Keratinocyte (primary cell): ENCODE measurements around the gene B3GALT4. TPM values are rescaled to one million over a fixed set of nuclear protein-coding genes. Genes with fewer than 3 reads are reported as not detected.

ENCODE experiments used
- DNase-seq: peaks from one replicate; pipeline ENCODE4 v3.0.0-alpha.2; 2011; ENCODE audit warnings: low read depth, missing footprints, low spot score
- FAIRE-seq: peaks from 2 replicates; lab custom pipeline; 2011; peaks lifted over from hg19 to GRCh38; lab: Jason Lieb, UNC
- H2AFZ ChIP-seq: 2 replicates; pipeline ENCODE4 v1.6.0; 2012; ENCODE audit warnings: low read length, control low read depth, inconsistent platforms; ENCODE audit not compliant: control insufficient read depth
- H3K27ac ChIP-seq: 2 replicates; pipeline ENCODE4 v1.5.1; 2011; ENCODE audit warnings: low read length; ENCODE audit not compliant: control insufficient read depth, insufficient read depth
- H3K27me3 ChIP-seq: 3 replicates; pipeline ENCODE4 v1.6.0; 2011; ENCODE audit warnings: low read length; ENCODE audit not compliant: control insufficient read depth, insufficient read depth; ENCODE audit errors: extremely low read depth
- H3K36me3 ChIP-seq, 2 experiments: 2 replicates in 1 of 2; 3 replicates in 1 of 2; pipeline ENCODE4 v1.5.1; 2011; ENCODE audit warnings: low read length in 2 of 2, mild to moderate bottlenecking in 1 of 2; ENCODE audit not compliant: control insufficient read depth in 2 of 2, insufficient read depth in 2 of 2; ENCODE audit errors: extremely low read depth in 1 of 2
- H3K4me1 ChIP-seq: 3 replicates; pipeline ENCODE4 v1.5.1; 2011; ENCODE audit warnings: low read length; ENCODE audit not compliant: control insufficient read depth, insufficient read depth; ENCODE audit errors: extremely low read depth
- H3K4me2 ChIP-seq: 3 replicates; pipeline ENCODE4 v1.6.0; 2011; ENCODE audit warnings: low read depth, low read length; ENCODE audit not compliant: control insufficient read depth, insufficient read depth; ENCODE audit errors: extremely low read depth
- H3K4me3 ChIP-seq, 3 experiments: fragments of 200-600 bp in 1 of 3; sonication (generic) in 1 of 3; 2 replicates in 2 of 3; 3 replicates in 1 of 3; pipeline ENCODE4 v1.5.1; 2011 to 2016; ENCODE audit warnings: low read length in 3 of 3, mild to moderate bottlenecking in 3 of 3, control low read depth in 2 of 3, inconsistent platforms in 1 of 3, low read depth in 1 of 3, mixed read lengths in 1 of 3, mixed run types in 1 of 3, moderate library complexity in 1 of 3; ENCODE audit not compliant: control insufficient read depth in 2 of 3, insufficient read depth in 2 of 3; ENCODE audit errors: extremely low read depth in 1 of 3
- H3K79me2 ChIP-seq: 2 replicates; pipeline ENCODE4 v1.6.0; 2012; ENCODE audit warnings: low read length; ENCODE audit not compliant: control insufficient read depth, insufficient read depth
- H3K9ac ChIP-seq: 3 replicates; pipeline ENCODE4 v1.6.0; 2011; ENCODE audit warnings: low read length; ENCODE audit not compliant: control insufficient read depth, insufficient read depth; ENCODE audit errors: extremely low read depth
- H3K9me1 ChIP-seq: 3 replicates; pipeline ENCODE4 v1.6.0; 2011; ENCODE audit warnings: low read length; ENCODE audit not compliant: control insufficient read depth, insufficient read depth; ENCODE audit errors: extremely low read depth
- H3K9me3 ChIP-seq: 2 replicates; pipeline ENCODE4 v1.5.1; 2012; ENCODE audit warnings: low read depth, low read length; ENCODE audit not compliant: control insufficient read depth
- H4K20me1 ChIP-seq: 3 replicates; pipeline ENCODE4 v1.6.0; 2011; ENCODE audit warnings: low read length; ENCODE audit not compliant: control insufficient read depth, insufficient read depth; ENCODE audit errors: extremely low read depth
- EZH2 ChIP-seq: IDR thresholded peaks from one replicate; pipeline ENCODE4 v1.6.1; 2012; ENCODE audit warnings: inconsistent platforms, mild to moderate bottlenecking, low read length, moderate library complexity
- dilution Hi-C: fragments of 300-500 bp; cut with MboI; formaldehyde crosslinking; loops from one replicate; pipeline ENCODE4 v1.7.0; 2020; ENCODE audit warnings: low sequenced_read_pairs; ENCODE audit not compliant: extremely low pct_ligation_motif_present
- polyA plus RNA-seq, 5 experiments: library from polyadenylated mRNA; depleted of rRNA in 3 of 5; stranded (reverse) in 3 of 5; stranded (forward) in 1 of 5; unstranded in 1 of 5; fragments of >200 nt; gene quantifications; 1 replicate in 1 of 5; 2 replicates in 3 of 5; 3 replicates in 1 of 5; pipeline versions ENCODE4 v1.2.1 to v1.2.3, GENCODE V29; 2011 to 2012; ENCODE audit warnings: missing spikeins in 2 of 5, low read depth in 1 of 5, low replicate concordance in 1 of 5
- TF ChIP-seq, protein P1 (sequence below), 3 experiments: IDR thresholded peaks in 1 of 3; conservative IDR thresholded peaks in 1 of 3; optimal IDR thresholded peaks in 1 of 3; 2 replicates in 2 of 3; 3 replicates in 1 of 3; pipeline versions ENCODE3 to v1.5.1; 2011; ENCODE audit warnings: low read length in 3 of 3, mild to moderate bottlenecking in 3 of 3, moderate library complexity in 2 of 3, control low read depth in 1 of 3, inconsistent platforms in 1 of 3; ENCODE audit not compliant: insufficient read depth in 2 of 3; ENCODE audit errors: extremely low read depth in 1 of 3

The B3GALT4 gene
- polyA plus RNA-seq, 1 donor (not counting 4 experiments of a cell fraction or from before 2014, with no cell fraction given) = 0.31 TPM

DNA sequence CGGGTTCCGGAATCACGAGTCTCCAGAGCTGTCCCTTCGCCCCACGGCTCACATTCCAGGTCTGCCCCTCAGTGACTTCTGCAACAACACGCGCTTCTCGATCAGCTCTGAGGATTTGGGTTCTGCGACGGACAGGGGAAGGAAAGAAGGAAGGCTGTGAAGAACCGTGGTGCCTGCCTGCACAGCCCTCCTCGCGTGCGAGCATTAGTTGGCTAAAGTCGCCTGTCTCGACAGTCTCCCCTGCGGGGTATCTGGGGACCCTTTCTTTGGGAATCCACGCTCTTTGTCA is 28.3 kb upstream of the B3GALT4 start:
- Histone ChIP-seq H3K79me2 (no peaks in the 10 kb centered on the region), H4K20me1 (no peaks in the 10 kb centered on the region), H3K9me3 (no peaks in the 10 kb centered on the region), H3K4me3 (peak overlapping the region; percentile 27 to 84 (median 75)), H3K4me2 (peak overlapping the region; percentile 100), H3K36me3 (peaks cover 0 to 10% of the 10 kb centered on the region in 2 experiments), H3K27ac (peak overlapping the region; percentile 93), H3K27me3 (no peaks in the 10 kb centered on the region), H2AFZ (peak overlapping the region; percentile 90), H3K9ac (peak overlapping the region; percentile 83), H3K9me1 (no peaks in the 10 kb centered on the region), H3K4me1 (peaks cover 26% of the 10 kb centered on the region)
- FAIRE-seq (no peak), DNase-seq (no peak)
- no peak for TF ChIP-seq EZH2
- TF ChIP-seq, protein P1, sequence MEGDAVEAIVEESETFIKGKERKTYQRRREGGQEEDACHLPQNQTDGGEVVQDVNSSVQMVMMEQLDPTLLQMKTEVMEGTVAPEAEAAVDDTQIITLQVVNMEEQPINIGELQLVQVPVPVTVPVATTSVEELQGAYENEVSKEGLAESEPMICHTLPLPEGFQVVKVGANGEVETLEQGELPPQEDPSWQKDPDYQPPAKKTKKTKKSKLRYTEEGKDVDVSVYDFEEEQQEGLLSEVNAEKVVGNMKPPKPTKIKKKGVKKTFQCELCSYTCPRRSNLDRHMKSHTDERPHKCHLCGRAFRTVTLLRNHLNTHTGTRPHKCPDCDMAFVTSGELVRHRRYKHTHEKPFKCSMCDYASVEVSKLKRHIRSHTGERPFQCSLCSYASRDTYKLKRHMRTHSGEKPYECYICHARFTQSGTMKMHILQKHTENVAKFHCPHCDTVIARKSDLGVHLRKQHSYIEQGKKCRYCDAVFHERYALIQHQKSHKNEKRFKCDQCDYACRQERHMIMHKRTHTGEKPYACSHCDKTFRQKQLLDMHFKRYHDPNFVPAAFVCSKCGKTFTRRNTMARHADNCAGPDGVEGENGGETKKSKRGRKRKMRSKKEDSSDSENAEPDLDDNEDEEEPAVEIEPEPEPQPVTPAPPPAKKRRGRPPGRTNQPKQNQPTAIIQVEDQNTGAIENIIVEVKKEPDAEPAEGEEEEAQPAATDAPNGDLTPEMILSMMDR (optimal IDR thresholded peaks at IDR 0.05 in 1 of 3, IDR thresholded peaks at IDR 0.05 in 1 of 3, conservative IDR thresholded peaks at IDR 0.05 in 1 of 3; ENCODE audit: extremely low read depth in 1 of 3, insufficient read depth in 2 of 3, low read length in 3 of 3) = no peak
- dilution Hi-C loops = no loop called here

DNA sequence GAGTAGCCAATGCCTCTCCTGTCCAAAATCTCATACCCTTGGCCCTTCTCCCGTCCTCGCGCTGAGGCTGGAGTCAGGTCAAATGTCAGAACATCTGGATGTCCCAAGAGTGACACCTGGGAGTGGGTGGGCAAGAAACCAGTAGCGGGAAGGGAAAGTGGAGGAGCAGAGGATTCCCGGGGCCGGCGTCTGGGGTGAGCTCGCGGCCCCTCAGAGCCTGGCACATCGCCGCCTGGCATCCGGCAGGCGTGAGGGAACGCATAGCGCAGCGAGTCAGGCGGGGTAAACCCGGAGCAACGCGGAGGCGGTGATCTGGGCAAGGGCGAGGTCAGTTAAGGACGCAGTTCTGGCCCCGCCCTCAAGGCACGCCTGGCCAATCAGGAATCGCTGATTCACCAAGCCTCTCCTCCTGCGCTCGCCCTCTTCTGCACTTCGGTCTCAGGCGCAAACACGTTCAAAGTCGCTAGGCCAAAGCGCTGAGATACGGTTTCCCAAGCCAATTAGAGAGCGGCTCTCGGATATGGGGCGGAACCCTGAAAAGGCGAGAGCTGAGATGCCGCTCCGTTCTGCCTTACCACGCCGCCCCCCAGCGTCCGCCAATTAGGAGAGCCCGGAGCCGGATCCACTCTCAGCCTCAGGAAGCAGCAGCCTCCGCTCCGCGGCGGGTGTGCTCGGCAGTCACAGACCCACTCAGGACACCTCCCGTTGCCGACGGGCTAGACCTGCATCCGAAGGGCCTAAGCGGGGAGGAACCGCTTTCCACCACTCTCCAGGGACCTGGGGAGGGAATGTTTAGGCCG is 27.8 kb upstream of the B3GALT4 start:
- Histone ChIP-seq H3K27ac (peak overlapping the region; percentile 96), H3K9me1 (no peaks in the 10 kb centered on the region), H3K4me1 (peaks cover 26% of the 10 kb centered on the region), H3K79me2 (no peaks in the 10 kb centered on the region), H3K36me3 (peaks cover 0 to 10% of the 10 kb centered on the region in 2 experiments), H3K27me3 (no peaks in the 10 kb centered on the region), H3K4me2 (peak overlapping the region; percentile 100), H4K20me1 (no peaks in the 10 kb centered on the region), H2AFZ (peak overlapping the region; percentile 91), H3K4me3 (peak overlapping the region; percentile 53 to 84 (median 75)), H3K9ac (peak overlapping the region; percentile 88), H3K9me3 (no peaks in the 10 kb centered on the region)
- peak; percentile 81 for FAIRE-seq
- dilution Hi-C loops = no loop called here
- TF ChIP-seq, protein P1 (optimal IDR thresholded peaks at IDR 0.05 in 1 of 3, IDR thresholded peaks at IDR 0.05 in 1 of 3, conservative IDR thresholded peaks at IDR 0.05 in 1 of 3; ENCODE audit: extremely low read depth in 1 of 3, insufficient read depth in 2 of 3, low read length in 3 of 3) = peak in 1 of 3 experiments; percentile 25
- no peak for TF ChIP-seq EZH2
- peak; percentile 92 for DNase-seq
